Measurements from ENCODE around the gene ATXN2.

GRCh38 chr12:111580737-111581136, 18.4 kb downstream of the ATXN2 start:
- TF ChIP-seq GATA2 (IDR thresholded peaks at IDR 0.05; ENCODE audit: low read depth, low read length) = no peak
- TF ChIP-seq GATA3 (IDR thresholded peaks at IDR 0.05; ENCODE audit: low read depth, low read length) = no peak
